Measurements from ENCODE around the gene RBM20.

GRCh38 chr10:110631934-110632333 lies 12.2 kb upstream of the RBM20 start:
- TF ChIP-seq CBFB (IDR thresholded peaks at IDR 0.05; ENCODE audit: low read depth) (no peak), RBBP5 (conservative IDR thresholded peaks at IDR 0.05) (no peak), CTCF (IDR thresholded peaks at IDR 0.05 in 2 of 3, conservative IDR thresholded peaks at IDR 0.05 in 1 of 3; ENCODE audit: control insufficient read depth in 2 of 3, extremely low read depth in 1 of 3, insufficient read depth in 1 of 3, low read depth in 3 of 3, low read length in 3 of 3) (no peak), SUZ12 (IDR thresholded peaks at IDR 0.05; ENCODE audit: unreplicated experiment) (no peak), MTA3 (IDR thresholded peaks at IDR 0.05; ENCODE audit: borderline replicate concordance, low read length) (no peak), ZNF24 (IDR thresholded peaks at IDR 0.05) (no peak), EZH2 (IDR thresholded peaks at IDR 0.05; ENCODE audit: borderline replicate concordance, control insufficient read depth, low read depth, low read length) (no peak), HSF1 (IDR thresholded peaks at IDR 0.05; ENCODE audit: low read depth, low read length) (no peak), IRF5 (IDR thresholded peaks at IDR 0.05; ENCODE audit: borderline replicate concordance) (no peak), MXI1 (IDR thresholded peaks at IDR 0.05; ENCODE audit: low read depth, low read length) (no peak), JUND (IDR thresholded peaks at IDR 0.05; ENCODE audit: low read depth, low read length) (no peak)

Data from GM12878 (cell line).